ENCODE data around the gene STH.
A peak's percentile ranks its signal among the peaks of the same experiment; 100 is the strongest.
"Not testable (repeated sequence)": the region's sequence is repeated elsewhere in the genome, so short reads cannot be mapped to it uniquely, and the experiment has no call there.

STH gene

GRCh38 chr17:46009681-46010596 lies 10.9 kb downstream of the STH start:
- no peak for DNase-seq

GRCh38 chr17:46010597-46011186 lies 11.6 kb downstream of the STH start:
- DNase-seq = no peak

GRCh38 chr17:46011711-46012505 lies 12.9 kb downstream of the STH start:
- no peak for DNase-seq

GRCh38 chr17:46012506-46013079 lies 13.5 kb downstream of the STH start:
- DNase-seq = no peak

GRCh38 chr17:46013127-46013501 lies 14.1 kb downstream of the STH start:
- DNase-seq = no peak

GRCh38 chr17:46013502-46014165 lies 14.6 kb downstream of the STH start:
- DNase-seq = no peak

GRCh38 chr17:46019408-46019925 lies 20.4 kb downstream of the STH start:
- DNase-seq = not testable (repeated sequence)

GRCh38 chr17:46020023-46020761 lies 21.1 kb downstream of the STH start:
- DNase-seq = no peak

- no peak for DNase-seq
These were observed 21.9 kb downstream of the STH start for GRCh38 chr17:46020998-46021397.

GRCh38 chr17:46023366-46023765 lies 24.3 kb downstream of the STH start:
- not testable (repeated sequence) for DNase-seq

GRCh38 chr17:46023783-46024388 lies 24.8 kb downstream of the STH start:
- no peak for DNase-seq

GRCh38 chr17:46024590-46024989 lies 25.5 kb downstream of the STH start:
- no peak for DNase-seq

- no peak for DNase-seq
These were observed 26.0 kb downstream of the STH start for GRCh38 chr17:46025060-46025459.

- DNase-seq = no peak
These were observed 26.6 kb downstream of the STH start for GRCh38 chr17:46025510-46026165.

GRCh38 chr17:46026166-46027047 lies 27.4 kb downstream of the STH start:
- DNase-seq = no peak

GRCh38 chr17:46027048-46027975 lies 28.3 kb downstream of the STH start:
- peak; percentile 35 to 48 for DNase-seq

GRCh38 chr17:46027976-46028325 lies 28.9 kb downstream of the STH start:
- no peak for DNase-seq

- DNase-seq = no peak
These were observed 29.3 kb downstream of the STH start for GRCh38 chr17:46028374-46028773.

All from NCI-H524 (cell line).